Aortic smooth muscle cell (primary cell): ENCODE results near the gene IGSF23. TPM values are rescaled to one million over a fixed set of nuclear protein-coding genes. Genes with fewer than 3 reads are reported as not detected.

ENCODE experiments used
- total RNA-seq: library from RNA; depleted of rRNA; stranded (reverse); fragments of >200 nt; gene quantifications from 2 replicates; pipeline ENCODE4 v1.2.3, GENCODE V29; 2014

IGSF23 gene, protein sequence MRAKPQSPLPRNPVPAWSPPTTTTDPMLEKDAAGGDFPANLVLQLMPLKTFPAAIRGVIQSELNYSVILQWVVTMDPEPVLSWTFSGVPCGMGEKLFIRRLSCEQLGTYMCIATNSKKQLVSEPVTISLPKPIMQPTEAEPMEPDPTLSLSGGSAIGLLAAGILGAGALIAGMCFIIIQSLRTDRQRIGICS
- not detected in 2 replicates for total RNA-seq

DNA sequence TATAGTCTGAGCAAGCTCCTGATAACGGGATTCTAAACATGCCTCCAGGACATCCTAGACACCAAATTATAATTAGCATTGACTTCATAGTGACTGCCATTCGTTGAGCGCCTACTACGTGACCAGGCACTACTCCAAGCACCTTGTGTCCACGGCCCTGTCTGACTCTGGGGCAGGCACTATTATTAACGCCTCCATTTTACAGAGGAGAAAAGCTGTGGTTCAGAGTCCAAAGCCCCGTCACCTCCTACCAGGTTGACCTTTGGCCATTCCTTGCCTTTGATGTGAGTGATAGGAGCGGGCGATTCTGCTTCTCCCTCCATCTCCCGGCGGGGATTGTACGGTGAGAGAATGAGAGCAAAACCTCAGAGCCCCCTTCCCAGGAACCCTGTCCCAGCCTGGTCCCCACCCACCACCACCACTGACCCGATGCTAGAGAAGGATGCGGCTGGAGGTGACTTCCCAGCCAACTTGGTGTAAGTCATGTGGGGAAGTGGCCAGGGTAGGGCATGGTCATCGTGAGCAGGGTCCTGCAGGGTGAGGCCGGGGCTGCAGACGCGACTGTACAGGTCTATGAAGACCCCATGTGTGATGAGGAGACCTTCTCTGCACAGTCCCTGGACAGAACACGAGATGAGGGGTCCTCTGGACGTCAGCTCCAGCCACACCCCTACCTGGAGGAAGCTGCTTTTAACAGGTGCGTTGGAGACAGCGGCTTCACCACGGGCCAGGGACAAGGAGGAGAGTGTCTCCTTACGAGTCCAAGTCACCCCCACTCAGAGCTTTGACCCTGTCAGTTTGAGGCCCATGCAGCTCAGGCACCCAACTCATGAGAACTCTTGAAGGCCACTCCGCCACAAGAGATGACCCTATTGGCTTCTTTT lies at the start of gene IGSF23:
IGSF23 (plus strand) TSS at position 269 of the 884 bp plus-strand sequence; CDS start at position 352, 83 bp downstream.

GRCh38 chr19:44643605-44644401 lies 30.4 kb downstream of the IGSF23 start, which contains the start of gene PVR:
Gene PVR (plus strand): TSS chr19:44643910. CDS start chr19:44644097, 187 bp downstream.

GRCh38 chr19:44671400-44671799 lies 58.0 kb downstream of the IGSF23 start, which contains the start of gene CEACAM19:
Gene CEACAM19 (plus strand): TSS chr19:44671482. CDS start chr19:44671932, 450 bp downstream.

Other genes with a start within 250 kb of the IGSF23 start
- gene ZNF285, start 212.0 kb upstream of the IGSF23 start, total RNA-seq, result 2.4 and 4.0 TPM in 2 replicates
- gene ZNF229, start 165.1 kb upstream of the IGSF23 start, total RNA-seq, result 11.9 and 12.2 TPM in 2 replicates
- 7.0 and 7.4 TPM in 2 replicates for gene ZNF180, start 113.0 kb upstream of the IGSF23 start, total RNA-seq
- gene CEACAM20, start 83.9 kb upstream of the IGSF23 start, total RNA-seq, result not detected in 2 replicates
- gene PVR, start 30.3 kb downstream of the IGSF23 start, total RNA-seq, result 56.8 and 71.4 TPM in 2 replicates
- gene CEACAM19, start 57.9 kb downstream of the IGSF23 start, total RNA-seq, result 1.8 and 4.9 TPM in 2 replicates
- gene CEACAM16, start 85.6 kb downstream of the IGSF23 start, total RNA-seq, result not detected in 2 replicates
- 8.2 and 11.6 TPM in 2 replicates for gene BCL3, start 135.1 kb downstream of the IGSF23 start, total RNA-seq
- gene CBLC, start 164.3 kb downstream of the IGSF23 start, total RNA-seq, result not detected in 2 replicates
- gene BCAM, start 195.5 kb downstream of the IGSF23 start, total RNA-seq, result 7.3 and 30.0 TPM in 2 replicates
- gene NECTIN2, start 232.7 kb downstream of the IGSF23 start, total RNA-seq, result 51.3 and 58.1 TPM in 2 replicates